ENCODE measurements around the gene SMARCC2.
A peak's percentile ranks its signal among the peaks of the same experiment; 100 is the strongest.

- TF ChIP-seq EZH2 (IDR thresholded peaks at IDR 0.05; ENCODE audit: low read length, missing control alignments), result no peak
- peak; percentile 55 to 73 for TF ChIP-seq CTCF (conservative IDR thresholded peaks at IDR 0.05 in 1 of 2, IDR thresholded peaks at IDR 0.05 in 1 of 2; ENCODE audit: low read depth in 1 of 2, low read length in 2 of 2)
Measured at GRCh38 chr12:56206452-56207166, 17.3 kb upstream of the SMARCC2 start.

All from fibroblast of lung (primary cell).